K562 (cell line): ENCODE data around the gene CYP4F3.

Source experiments
- BRCA1 ChIP-seq, 2 experiments: fragments of 450-650 bp in 1 of 2; sonication (generic) in 1 of 2; formaldehyde crosslinking in 1 of 2; IDR thresholded peaks; 2 replicates each; pipeline versions ENCODE4 v1.5.0 to v1.6.1; 2017 to 2020; ENCODE audit warnings: mild to moderate bottlenecking in 1 of 2, missing genetic modification reagents in 1 of 2
- CBFA2T3 ChIP-seq: fragments of 450-650 bp; IDR thresholded peaks from 2 replicates; pipeline ENCODE4 v1.6.1; 2017
- CTCF ChIP-seq, 3 experiments: IDR thresholded peaks in 2 of 3; conservative IDR thresholded peaks in 1 of 3; 2 replicates each; pipeline ENCODE4 v1.5.1; 2011 to 2012; ENCODE audit warnings: low read length in 3 of 3, mild to moderate bottlenecking in 3 of 3, control low read depth in 2 of 3, improper control_type of control experiment in 1 of 3, inconsistent platforms in 1 of 3, low read depth in 1 of 3, mixed read lengths in 1 of 3, moderate library complexity in 1 of 3; ENCODE audit not compliant: insufficient read depth in 2 of 3
- ZBTB5 ChIP-seq: fragments of 450-650 bp; IDR thresholded peaks from 2 replicates; pipeline ENCODE4 v1.6.1; 2017; ENCODE audit warnings: antibody characterized with exemption
- ZNF140 ChIP-seq: fragments of 250-450 bp; sonication (Bioruptor Pico); IDR thresholded peaks from 2 replicates; pipeline ENCODE4 v1.8.0; 2021; ENCODE audit warnings: moderate library complexity, mild to moderate bottlenecking, inconsistent platforms
- TF ChIP-seq, protein P1 (sequence below): sonication (generic); formaldehyde crosslinking; IDR thresholded peaks from 2 replicates; pipeline ENCODE4 v1.9.0; 2022; ENCODE audit warnings: mild to moderate bottlenecking, missing genetic modification reagents

GRCh38 chr19:15701757-15702533, 61.2 kb downstream of the CYP4F3 start:
- TF ChIP-seq BRCA1 (IDR thresholded peaks at IDR 0.05) (no peak), BRCA1 (CRISPR knock-in tag; IDR thresholded peaks at IDR 0.05) (no peak), ZBTB5 (no peak), CTCF (IDR thresholded peaks at IDR 0.05 in 2 of 3, conservative IDR thresholded peaks at IDR 0.05 in 1 of 3; ENCODE audit: insufficient read depth in 2 of 3, low read depth in 1 of 3, low read length in 3 of 3) (no peak), ZNF140 (no peak), CBFA2T3 (no peak)
- TF ChIP-seq, protein P1, sequence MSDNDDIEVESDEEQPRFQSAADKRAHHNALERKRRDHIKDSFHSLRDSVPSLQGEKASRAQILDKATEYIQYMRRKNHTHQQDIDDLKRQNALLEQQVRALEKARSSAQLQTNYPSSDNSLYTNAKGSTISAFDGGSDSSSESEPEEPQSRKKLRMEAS (CRISPR knock-in tag): no peak
